Measurements from ENCODE around the gene ACBD6.

GRCh38 chr1:180280617-180281016 lies 221.8 kb downstream of the ACBD6 start:
- TF ChIP-seq TAF1 (IDR thresholded peaks at IDR 0.05; ENCODE audit: borderline replicate concordance, insufficient read depth, low read length): no peak
- no peak for TF ChIP-seq POLR2AphosphoS5 (IDR thresholded peaks at IDR 0.05; ENCODE audit: low read depth, low read length)
- TF ChIP-seq SIN3A (IDR thresholded peaks at IDR 0.05; ENCODE audit: borderline replicate concordance, insufficient read depth, low read length): no peak
- TF ChIP-seq FOXP2 (optimal IDR thresholded peaks at IDR 0.05; ENCODE audit: borderline replicate concordance, extremely low read depth, extremely low read length, insufficient read depth): no peak
